ENCODE data around the gene TP53. TPM values are rescaled to one million over a fixed set of nuclear protein-coding genes. Genes with fewer than 3 reads are reported as not detected.

Gene TP53
- total RNA-seq, 1 donor from 2014 or later, result 18.7 TPM

DNA sequence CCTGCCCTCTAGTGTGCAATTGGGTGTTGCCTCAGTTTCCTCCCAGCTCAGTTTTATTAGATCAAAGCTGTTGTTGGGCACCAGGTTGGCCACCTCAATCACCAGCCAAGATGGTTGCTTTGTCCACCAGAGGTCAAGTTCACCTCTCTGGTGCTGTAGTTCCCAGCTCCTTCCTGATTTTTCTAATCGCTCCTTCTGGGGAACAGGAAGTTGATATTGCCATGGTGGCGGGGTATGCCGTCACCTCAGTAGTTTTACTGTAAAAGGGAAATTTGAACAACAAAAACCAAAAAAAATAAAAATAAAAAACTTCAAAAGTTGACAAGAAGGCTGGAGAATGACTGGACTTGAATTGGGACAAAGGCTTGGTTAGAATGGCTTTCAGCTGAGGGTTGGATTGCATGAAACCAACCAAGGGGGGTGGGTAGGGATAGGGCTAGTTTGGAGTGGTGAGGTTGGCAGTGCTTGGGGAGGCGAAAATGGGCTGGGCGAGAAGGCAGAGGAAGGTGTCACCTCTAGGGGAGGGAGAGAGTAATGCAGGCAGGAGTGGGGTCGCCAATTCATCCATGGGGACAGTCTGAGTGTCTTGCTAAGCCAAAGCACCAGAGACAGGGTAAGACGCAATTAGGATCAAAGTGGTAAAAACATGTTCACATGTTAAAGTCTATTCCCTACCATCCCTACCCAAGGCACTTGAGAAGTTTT lies 23.9 kb upstream of the TP53 start:
- Histone ChIP-seq H3K9me3 (no peaks in the 10 kb centered on the region), H3K36me3 (no peaks in the 10 kb centered on the region), H3K4me3 (no peak overlapping the region), H3K27me3 (no peaks in the 10 kb centered on the region), H3K27ac (no peak overlapping the region), H3K4me1 (peaks cover 3% of the 10 kb centered on the region)
- no peak for DNase-seq (ENCODE audit: extremely low spot score in 2 of 2)
- TF ChIP-seq, protein P1, sequence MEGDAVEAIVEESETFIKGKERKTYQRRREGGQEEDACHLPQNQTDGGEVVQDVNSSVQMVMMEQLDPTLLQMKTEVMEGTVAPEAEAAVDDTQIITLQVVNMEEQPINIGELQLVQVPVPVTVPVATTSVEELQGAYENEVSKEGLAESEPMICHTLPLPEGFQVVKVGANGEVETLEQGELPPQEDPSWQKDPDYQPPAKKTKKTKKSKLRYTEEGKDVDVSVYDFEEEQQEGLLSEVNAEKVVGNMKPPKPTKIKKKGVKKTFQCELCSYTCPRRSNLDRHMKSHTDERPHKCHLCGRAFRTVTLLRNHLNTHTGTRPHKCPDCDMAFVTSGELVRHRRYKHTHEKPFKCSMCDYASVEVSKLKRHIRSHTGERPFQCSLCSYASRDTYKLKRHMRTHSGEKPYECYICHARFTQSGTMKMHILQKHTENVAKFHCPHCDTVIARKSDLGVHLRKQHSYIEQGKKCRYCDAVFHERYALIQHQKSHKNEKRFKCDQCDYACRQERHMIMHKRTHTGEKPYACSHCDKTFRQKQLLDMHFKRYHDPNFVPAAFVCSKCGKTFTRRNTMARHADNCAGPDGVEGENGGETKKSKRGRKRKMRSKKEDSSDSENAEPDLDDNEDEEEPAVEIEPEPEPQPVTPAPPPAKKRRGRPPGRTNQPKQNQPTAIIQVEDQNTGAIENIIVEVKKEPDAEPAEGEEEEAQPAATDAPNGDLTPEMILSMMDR (IDR thresholded peaks at IDR 0.05), result no peak
- TF ChIP-seq POLR2AphosphoS5 (IDR thresholded peaks at IDR 0.05; ENCODE audit: insufficient read depth in 1 of 2, low read depth in 1 of 2) (no peak), POLR2A (IDR thresholded peaks at IDR 0.05) (no peak)
- intact Hi-C loops (cut with DNase I), result no loop called here

DNA sequence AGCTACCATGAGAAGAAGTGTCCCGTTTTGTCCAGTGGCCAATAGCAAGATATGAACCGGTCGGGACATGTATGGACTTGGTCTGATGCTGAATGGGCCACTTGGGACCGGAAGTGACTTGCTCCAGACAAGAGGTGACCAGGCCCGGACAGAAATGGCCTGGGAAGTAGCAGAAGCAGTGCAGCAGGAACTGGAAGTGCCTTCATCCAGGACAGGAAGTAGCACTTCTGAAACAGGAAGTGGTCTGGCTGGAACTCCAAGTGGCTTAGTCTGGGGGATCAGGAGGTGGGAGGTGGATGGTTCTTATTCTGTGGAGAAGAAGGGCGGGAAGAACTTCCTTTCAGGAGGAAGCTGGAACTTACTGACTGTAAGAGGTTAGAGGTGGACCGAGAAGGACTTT lies 23.0 kb upstream of the TP53 start:
- no peak for DNase-seq (ENCODE audit: extremely low spot score in 2 of 2)
- intact Hi-C loops (cut with DNase I), result no loop called here
- peaks cover 3% of the 10 kb centered on the region for H3K27me3 ChIP-seq
- H3K9me3 ChIP-seq, result no peaks in the 10 kb centered on the region
- TF ChIP-seq POLR2AphosphoS5 (IDR thresholded peaks at IDR 0.05; ENCODE audit: insufficient read depth in 1 of 2, low read depth in 1 of 2) (no peak), POLR2A (IDR thresholded peaks at IDR 0.05) (no peak)
- TF ChIP-seq, protein P1 (IDR thresholded peaks at IDR 0.05), result no peak
- H3K36me3 ChIP-seq, result no peaks in the 10 kb centered on the region
- no peak overlapping the region for H3K27ac ChIP-seq
- H3K4me1 ChIP-seq, result peaks cover 6% of the 10 kb centered on the region
- H3K4me3 ChIP-seq, result no peak overlapping the region

DNA sequence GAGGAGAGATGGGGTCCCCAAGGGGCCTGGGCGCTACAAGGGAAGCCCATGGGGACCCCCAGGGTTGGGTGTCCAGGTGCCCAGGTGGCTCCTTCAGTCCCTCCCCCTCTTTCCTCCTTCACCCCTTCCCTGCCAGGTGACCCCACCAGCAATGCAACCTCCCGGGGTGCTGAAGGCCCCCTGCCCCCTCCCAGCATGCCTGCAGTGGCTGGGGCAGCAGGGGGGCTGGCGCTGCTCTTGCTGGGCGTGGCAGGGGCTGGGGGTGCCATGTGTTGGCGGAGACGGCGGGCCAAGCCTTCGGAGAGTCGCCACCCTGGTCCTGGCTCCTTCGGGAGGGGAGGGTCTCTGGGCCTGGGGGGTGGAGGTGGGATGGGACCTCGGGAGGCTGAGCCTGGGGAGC lies 21.7 kb upstream of the TP53 start:
- no peak for DNase-seq (ENCODE audit: extremely low spot score in 2 of 2)
- Histone ChIP-seq H3K9me3 (no peaks in the 10 kb centered on the region), H3K27me3 (peaks cover 6% of the 10 kb centered on the region), H3K27ac (no peak overlapping the region), H3K36me3 (no peaks in the 10 kb centered on the region), H3K4me1 (peaks cover 19% of the 10 kb centered on the region), H3K4me3 (no peak overlapping the region)
- intact Hi-C loops (cut with DNase I), result no loop called here
- TF ChIP-seq POLR2AphosphoS5 (IDR thresholded peaks at IDR 0.05; ENCODE audit: insufficient read depth in 1 of 2, low read depth in 1 of 2) (no peak), POLR2A (IDR thresholded peaks at IDR 0.05) (no peak)
- TF ChIP-seq, protein P1 (IDR thresholded peaks at IDR 0.05), result no peak

DNA sequence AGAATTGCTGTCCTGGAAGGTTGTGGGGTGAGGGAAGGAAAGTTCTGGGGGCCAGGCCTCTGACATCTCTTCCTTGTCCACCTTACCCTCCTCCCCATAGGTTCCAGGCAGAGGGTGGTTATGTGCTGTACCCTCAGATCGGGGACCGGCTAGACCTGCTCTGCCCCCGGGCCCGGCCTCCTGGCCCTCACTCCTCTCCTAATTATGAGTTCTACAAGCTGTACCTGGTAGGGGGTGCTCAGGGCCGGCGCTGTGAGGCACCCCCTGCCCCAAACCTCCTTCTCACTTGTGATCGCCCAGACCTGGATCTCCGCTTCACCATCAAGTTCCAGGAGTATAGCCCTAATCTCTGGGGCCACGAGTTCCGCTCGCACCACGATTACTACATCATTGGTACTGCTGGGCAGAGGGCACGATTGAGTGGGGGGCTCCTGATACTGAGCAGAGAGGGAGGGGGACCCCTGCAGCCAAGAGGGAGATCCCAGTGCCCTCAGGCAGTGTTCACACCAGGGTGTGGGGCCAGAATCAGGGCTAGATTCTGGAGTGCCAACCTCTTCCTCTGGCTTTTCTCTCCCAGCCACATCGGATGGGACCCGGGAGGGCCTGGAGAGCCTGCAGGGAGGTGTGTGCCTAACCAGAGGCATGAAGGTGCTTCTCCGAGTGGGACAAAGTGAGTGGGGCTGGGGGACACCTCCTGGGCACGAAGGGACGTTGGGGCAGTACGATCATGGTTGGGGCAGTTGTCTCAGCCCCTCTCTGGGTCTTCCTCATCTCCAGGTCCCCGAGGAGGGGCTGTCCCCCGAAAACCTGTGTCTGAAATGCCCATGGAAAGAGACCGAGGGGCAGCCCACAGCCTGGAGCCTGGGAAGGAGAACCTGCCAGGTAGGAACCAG lies 20.8 kb upstream of the TP53 start:
- TF ChIP-seq POLR2AphosphoS5 (IDR thresholded peaks at IDR 0.05; ENCODE audit: insufficient read depth in 1 of 2, low read depth in 1 of 2), result no peak
- TF ChIP-seq, protein P1 (IDR thresholded peaks at IDR 0.05), result no peak
- Histone ChIP-seq H3K36me3 (no peaks in the 10 kb centered on the region), H3K9me3 (no peaks in the 10 kb centered on the region), H3K4me1 (peaks cover 24% of the 10 kb centered on the region), H3K4me3 (no peak overlapping the region), H3K27me3 (peaks cover 6% of the 10 kb centered on the region), H3K27ac (no peak overlapping the region)
- DNase-seq (ENCODE audit: extremely low spot score in 2 of 2), result no peak
- intact Hi-C loops (cut with DNase I), result no loop called here

DNA sequence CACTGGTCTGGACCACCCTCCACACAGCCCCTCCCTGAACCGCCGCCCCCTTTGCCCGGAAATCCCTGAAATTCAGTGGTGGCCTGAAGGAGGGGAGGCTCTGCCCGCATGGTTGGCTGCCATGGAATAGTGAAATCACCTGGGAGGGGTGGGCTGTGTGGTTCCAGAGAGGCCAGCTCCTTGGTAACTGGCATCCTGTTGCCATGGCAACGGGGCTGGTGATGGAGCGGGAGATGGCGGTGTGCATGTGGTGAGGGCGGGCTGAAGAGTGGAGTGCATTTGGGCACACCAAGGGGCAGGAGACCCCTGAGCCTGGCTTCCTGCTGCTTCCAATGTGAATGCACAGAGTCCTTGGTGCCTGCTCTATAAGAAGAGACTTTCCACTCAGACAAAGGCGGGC lies 20.2 kb upstream of the TP53 start:
- H3K27me3 ChIP-seq, result peaks cover 6% of the 10 kb centered on the region
- H3K36me3 ChIP-seq, result peaks cover 0 to 2% of the 10 kb centered on the region in 2 donors
- intact Hi-C loops (cut with DNase I), result no loop called here
- no peaks in the 10 kb centered on the region for H3K9me3 ChIP-seq
- TF ChIP-seq POLR2AphosphoS5 (IDR thresholded peaks at IDR 0.05; ENCODE audit: insufficient read depth in 1 of 2, low read depth in 1 of 2) (no peak), POLR2A (IDR thresholded peaks at IDR 0.05) (no peak)
- TF ChIP-seq, protein P1 (IDR thresholded peaks at IDR 0.05), result no peak
- H3K4me1 ChIP-seq, result peaks cover 24% of the 10 kb centered on the region
- H3K4me3 ChIP-seq, result no peak overlapping the region
- DNase-seq (ENCODE audit: extremely low spot score in 2 of 2), result no peak
- H3K27ac ChIP-seq, result no peak overlapping the region

All from vagina (tissue), 2 donors.